Endothelial cell of umbilical vein (primary cell): ENCODE measurements around the gene YWHAH. TPM values are rescaled to one million over a fixed set of nuclear protein-coding genes. Genes with fewer than 3 reads are reported as not detected.

Experiments
- BruUV-seq: library from RNA; stranded (reverse); fragments of 400-500 nt; replicated peaks from 2 replicates; lab custom pipeline; 2021; lab: Mats Ljungman, UMichigan
- CTCF ChIA-PET: fragments of 300-600, 350-600 bp; sonication (Branson Sonifier 250); formaldehyde crosslinking; loops from one replicate; lab custom pipeline; 2021; ENCODE audit warnings: antibody characterized with exemption, inconsistent platforms; lab: Charles Lee
- POLR2A ChIA-PET: fragments of 300-600, 350-600 bp; sonication (Branson Sonifier 250); formaldehyde crosslinking; loops from one replicate; lab custom pipeline; 2021; ENCODE audit warnings: antibody characterized with exemption, inconsistent platforms; lab: Charles Lee
- DNase-seq: peaks from one replicate; pipeline ENCODE4 v3.0.0-alpha.2; 2011; ENCODE audit warnings: low read depth, low spot score
- FAIRE-seq: peaks from 2 replicates; lab custom pipeline; 2011; peaks lifted over from hg19 to GRCh38; lab: Jason Lieb, UNC
- H2AFZ ChIP-seq: 2 replicates; pipeline ENCODE4 v1.6.0; 2012; ENCODE audit warnings: low read depth, low read length, control low read depth, inconsistent platforms
- H3K27ac ChIP-seq: 2 replicates; pipeline ENCODE4 v1.5.1; 2011; ENCODE audit warnings: low read depth, mild to moderate bottlenecking, control low read depth, low read length, moderate library complexity; ENCODE audit not compliant: insufficient read depth
- H3K27me3 ChIP-seq, 2 experiments: 2 replicates each; pipeline versions ENCODE4 v1.6.0 to v1.6.1; 2011; ENCODE audit warnings: low read length in 2 of 2, mixed read lengths in 1 of 2; ENCODE audit not compliant: control insufficient read depth in 2 of 2, insufficient read depth in 2 of 2
- H3K36me3 ChIP-seq, 2 experiments: 2 replicates in 1 of 2; 3 replicates in 1 of 2; pipeline ENCODE4 v1.5.1; 2011; ENCODE audit warnings: low read length in 2 of 2, mild to moderate bottlenecking in 1 of 2, moderate library complexity in 1 of 2; ENCODE audit not compliant: control insufficient read depth in 2 of 2, insufficient read depth in 2 of 2; ENCODE audit errors: extremely low read depth in 1 of 2
- H3K4me1 ChIP-seq: 3 replicates; pipeline ENCODE4 v1.5.1; 2011; ENCODE audit warnings: mild to moderate bottlenecking, low read length; ENCODE audit not compliant: control insufficient read depth, insufficient read depth; ENCODE audit errors: extremely low read depth
- H3K4me2 ChIP-seq: 2 replicates; pipeline ENCODE4 v1.6.1; 2011; ENCODE audit warnings: low read length, control low read depth, mixed read lengths; ENCODE audit not compliant: insufficient read depth
- H3K4me3 ChIP-seq, 3 experiments: fragments of 200-600 bp in 1 of 3; sonication (generic), shearing (Covaris generic) in 1 of 3; replicated peaks in 1 of 3; 2 replicates each; pipeline ENCODE4 v1.5.1; 2011 to 2016; ENCODE audit warnings: control low read depth in 3 of 3, low read length in 3 of 3, mild to moderate bottlenecking in 2 of 3, inconsistent platforms in 1 of 3, low read depth in 1 of 3, moderate library complexity in 1 of 3; ENCODE audit not compliant: insufficient read depth in 1 of 3
- H3K79me2 ChIP-seq: 2 replicates; pipeline ENCODE4 v1.6.0; 2012; ENCODE audit warnings: low read length, inconsistent platforms; ENCODE audit not compliant: control insufficient read depth, insufficient read depth
- H3K9ac ChIP-seq: replicated peaks from 2 replicates; pipeline ENCODE3; 2011; ENCODE audit warnings: low read length, control low read depth; ENCODE audit not compliant: insufficient read depth; ENCODE audit errors: extremely low read depth
- H3K9me1 ChIP-seq: replicated peaks from 3 replicates; pipeline ENCODE4 v1.6.0; 2011; ENCODE audit warnings: mild to moderate bottlenecking, low read length; ENCODE audit not compliant: control insufficient read depth, insufficient read depth; ENCODE audit errors: extremely low read depth
- H3K9me3 ChIP-seq: replicated peaks from 2 replicates; pipeline ENCODE4 v1.5.1; 2012; ENCODE audit warnings: low read length, inconsistent platforms; ENCODE audit not compliant: control insufficient read depth, insufficient read depth
- H4K20me1 ChIP-seq: replicated peaks from 2 replicates; pipeline ENCODE3; 2011; ENCODE audit warnings: mild to moderate bottlenecking, low read length; ENCODE audit not compliant: control insufficient read depth, insufficient read depth; ENCODE audit errors: extremely low read depth
- EZH2 ChIP-seq: IDR thresholded peaks from 2 replicates; pipeline ENCODE4 v1.6.1; 2012; ENCODE audit warnings: borderline replicate concordance, low read depth, mild to moderate bottlenecking, moderate library complexity, low read length, inconsistent platforms; ENCODE audit not compliant: severe bottlenecking
- FOS ChIP-seq: IDR thresholded peaks from 2 replicates; pipeline ENCODE4 v1.6.1; 2011; ENCODE audit warnings: mild to moderate bottlenecking, low read length, moderate library complexity, borderline replicate concordance; ENCODE audit not compliant: insufficient read depth
- GATA2 ChIP-seq: IDR thresholded peaks from 2 replicates; pipeline ENCODE4 v1.7.0; 2011; ENCODE audit warnings: low read depth, mild to moderate bottlenecking, moderate library complexity, mixed read lengths, low read length; ENCODE audit not compliant: insufficient read length, insufficient read depth
- JUN ChIP-seq: IDR thresholded peaks from 2 replicates; pipeline ENCODE4 v1.6.1; 2011; ENCODE audit warnings: borderline replicate concordance, low read depth; ENCODE audit not compliant: insufficient read length, insufficient read depth
- MYC ChIP-seq: IDR thresholded peaks from one replicate; pipeline ENCODE4 v1.6.1; 2011; ENCODE audit warnings: mild to moderate bottlenecking, low read depth, low read length
- POLR2A ChIP-seq: IDR thresholded peaks from 2 replicates; pipeline ENCODE4 v1.6.1; 2012; ENCODE audit warnings: low read depth, mild to moderate bottlenecking, control low read depth, low read length
- POLR2AphosphoS5 ChIP-seq: IDR thresholded peaks from 2 replicates; pipeline ENCODE4 v1.6.1; 2012; ENCODE audit warnings: low read depth, mild to moderate bottlenecking, control low read depth, low read length, moderate library complexity; ENCODE audit not compliant: insufficient read depth
- dilution Hi-C: fragments of 300-500 bp; cut with MboI; formaldehyde crosslinking; loops from one replicate; pipeline ENCODE4 v1.15.0; 2019; ENCODE audit warnings: low sequenced_read_pairs; ENCODE audit not compliant: extremely low pct_ligation_motif_present
- intact Hi-C: fragments of 100-400 bp; cut with micrococcal nuclease; formaldehyde crosslinking; loops from one replicate; pipeline ENCODE4 v1.10.0; 2022
- polyA plus RNA-seq, 4 experiments: library from polyadenylated mRNA; depleted of rRNA in 3 of 4; stranded (reverse) in 3 of 4; unstranded in 1 of 4; fragments of >200 nt; gene quantifications; 2 replicates each; pipeline versions ENCODE4 v1.2.1 to v1.2.3, GENCODE V29; 2011 to 2012; ENCODE audit warnings: missing spikeins in 1 of 4
- total RNA-seq: library from RNA; stranded (reverse); gene quantifications from 2 replicates; pipeline ENCODE4 v1.2.3, GENCODE V29; 2021
- TF ChIP-seq, protein P1 (sequence below), 2 donors: IDR thresholded peaks; 1 replicate in 1 of 2; 2 replicates in 1 of 2; pipeline ENCODE4 v1.5.1; 2011; ENCODE audit warnings: low read length in 2 of 2, mild to moderate bottlenecking in 2 of 2, moderate library complexity in 2 of 2, control low read depth in 1 of 2, inconsistent platforms in 1 of 2, low read depth in 1 of 2; ENCODE audit not compliant: insufficient read depth in 1 of 2; ENCODE audit errors: extremely low read depth in 1 of 2

The YWHAH gene
- total and polyA plus RNA-seq, 2 donors (not counting 3 experiments of a cell fraction or from before 2014, with no cell fraction given), result 73.6 to 170 TPM

DNA sequence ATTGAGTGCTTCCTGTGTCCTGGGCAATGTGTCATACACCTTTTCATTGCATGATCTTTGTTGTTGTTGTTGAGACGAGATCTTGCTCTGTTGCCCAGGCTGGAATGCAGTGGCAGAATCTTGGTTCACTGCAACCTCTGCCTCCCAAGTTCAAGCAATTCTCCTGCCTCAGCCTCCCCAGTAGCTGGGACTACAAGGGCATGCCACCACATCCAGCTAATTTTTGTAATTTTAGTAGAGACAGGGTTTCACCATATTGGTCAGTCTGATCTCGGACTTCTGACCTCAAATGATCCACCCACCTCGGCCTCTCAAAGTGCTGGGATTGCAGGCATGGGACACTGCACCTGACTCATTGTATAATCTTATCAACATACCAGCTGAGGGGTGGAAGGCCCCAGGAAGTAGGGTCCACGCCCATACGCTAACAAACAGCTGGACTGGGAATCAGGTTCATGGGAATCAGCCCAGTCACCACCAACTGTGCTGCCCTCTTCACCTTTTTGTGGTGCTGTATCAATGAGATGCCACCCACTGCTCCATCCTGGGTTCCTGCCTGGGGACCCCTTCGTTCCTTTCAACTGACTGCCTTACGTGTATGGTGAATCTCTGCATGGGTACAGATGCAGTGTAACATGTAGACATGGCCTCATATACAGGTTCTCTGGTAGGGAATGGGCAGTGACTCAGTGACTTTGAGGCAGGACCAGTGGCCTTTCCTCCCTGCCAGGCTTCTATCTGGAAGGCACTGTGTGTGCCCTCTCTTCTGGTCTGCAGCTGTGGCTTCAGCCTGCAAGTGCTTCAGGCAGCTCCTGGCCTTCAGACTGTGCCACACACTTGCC lies 32.5 kb upstream of the YWHAH start:
- no peaks in the 10 kb centered on the region for H3K36me3 ChIP-seq
- no peaks in the 10 kb centered on the region for H3K27me3 ChIP-seq
- H2AFZ ChIP-seq, result no peak overlapping the region
- CTCF ChIA-PET, result interaction anchor here (1.4 kb wide), 1 partner anchor 8 kb away, joined by 3 read pairs; no protein-coding TSS in a partner anchor
- peaks cover 3% of the 10 kb centered on the region for H3K4me1 ChIP-seq
- DNase-seq, result no peak
- dilution Hi-C loops (no loop called here), intact Hi-C loops (no loop called here)
- no peak overlapping the region for H3K27ac ChIP-seq
- no peak overlapping the region for H3K4me2 ChIP-seq
- H3K4me3 ChIP-seq, result no peak overlapping the region
- H3K79me2 ChIP-seq, result no peaks in the 10 kb centered on the region
- no peaks in the 10 kb centered on the region for H3K9me1 ChIP-seq
- no peak overlapping the region for H3K9ac ChIP-seq
- H3K9me3 ChIP-seq, result no peaks in the 10 kb centered on the region
- H4K20me1 ChIP-seq, result no peaks in the 10 kb centered on the region
- BruUV-seq, result no TSS peak
- FAIRE-seq, result peak; percentile 70
- TF ChIP-seq, protein P1, sequence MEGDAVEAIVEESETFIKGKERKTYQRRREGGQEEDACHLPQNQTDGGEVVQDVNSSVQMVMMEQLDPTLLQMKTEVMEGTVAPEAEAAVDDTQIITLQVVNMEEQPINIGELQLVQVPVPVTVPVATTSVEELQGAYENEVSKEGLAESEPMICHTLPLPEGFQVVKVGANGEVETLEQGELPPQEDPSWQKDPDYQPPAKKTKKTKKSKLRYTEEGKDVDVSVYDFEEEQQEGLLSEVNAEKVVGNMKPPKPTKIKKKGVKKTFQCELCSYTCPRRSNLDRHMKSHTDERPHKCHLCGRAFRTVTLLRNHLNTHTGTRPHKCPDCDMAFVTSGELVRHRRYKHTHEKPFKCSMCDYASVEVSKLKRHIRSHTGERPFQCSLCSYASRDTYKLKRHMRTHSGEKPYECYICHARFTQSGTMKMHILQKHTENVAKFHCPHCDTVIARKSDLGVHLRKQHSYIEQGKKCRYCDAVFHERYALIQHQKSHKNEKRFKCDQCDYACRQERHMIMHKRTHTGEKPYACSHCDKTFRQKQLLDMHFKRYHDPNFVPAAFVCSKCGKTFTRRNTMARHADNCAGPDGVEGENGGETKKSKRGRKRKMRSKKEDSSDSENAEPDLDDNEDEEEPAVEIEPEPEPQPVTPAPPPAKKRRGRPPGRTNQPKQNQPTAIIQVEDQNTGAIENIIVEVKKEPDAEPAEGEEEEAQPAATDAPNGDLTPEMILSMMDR (IDR thresholded peaks at IDR 0.05; ENCODE audit: extremely low read depth in 1 of 2, insufficient read depth in 1 of 2, low read depth in 1 of 2, low read length in 2 of 2), result no peak
- TF ChIP-seq FOS (no peak), JUN (no peak), MYC (no peak)
- POLR2A ChIA-PET, result no interaction called here

DNA sequence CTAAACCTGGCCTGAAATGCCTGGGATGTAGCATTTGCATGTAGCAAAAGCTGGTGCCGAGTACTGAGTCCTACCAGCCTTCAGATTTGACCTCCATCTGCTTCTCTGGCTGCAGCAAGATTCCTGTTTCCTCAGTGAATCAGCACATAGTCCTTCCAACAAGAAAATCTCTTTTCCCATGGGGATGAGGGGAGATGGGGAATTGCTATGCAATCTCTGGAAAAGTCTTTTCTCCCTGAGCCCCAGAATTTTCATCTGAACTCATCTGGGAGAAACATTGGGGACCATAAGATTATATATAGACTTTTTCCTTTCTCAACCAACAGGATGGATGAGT lies 32.0 kb upstream of the YWHAH start:
- CTCF ChIA-PET, result interaction anchor here (1.4 kb wide), 1 partner anchor 8 kb away, joined by 3 read pairs; no protein-coding TSS in a partner anchor
- DNase-seq, result no peak

More for the DNA sequence above, 32.0 kb upstream of the YWHAH start:
- no peak for FAIRE-seq
- dilution Hi-C loops (no loop called here), intact Hi-C loops (no loop called here)
- Histone ChIP-seq H3K9me1 (no peaks in the 10 kb centered on the region), H2AFZ (no peak overlapping the region), H3K9ac (no peak overlapping the region), H3K4me1 (peaks cover 3% of the 10 kb centered on the region), H3K4me3 (no peak overlapping the region), H3K27me3 (no peaks in the 10 kb centered on the region), H4K20me1 (no peaks in the 10 kb centered on the region), H3K4me2 (no peak overlapping the region), H3K36me3 (no peaks in the 10 kb centered on the region), H3K9me3 (no peaks in the 10 kb centered on the region), H3K79me2 (no peaks in the 10 kb centered on the region), H3K27ac (no peak overlapping the region)
- POLR2A ChIA-PET, result no interaction called here
- TF ChIP-seq, protein P1 (IDR thresholded peaks at IDR 0.05; ENCODE audit: extremely low read depth in 1 of 2, insufficient read depth in 1 of 2, low read depth in 1 of 2, low read length in 2 of 2), result no peak
- TF ChIP-seq EZH2, result no peak
- TF ChIP-seq POLR2A, result no peak
- TF ChIP-seq GATA2, result no peak
- no peak for TF ChIP-seq JUN
- no peak for TF ChIP-seq POLR2AphosphoS5
- BruUV-seq, result no TSS peak
